Loucy (cell line): ENCODE results near the gene KIAA0825.

ENCODE experiments used
- H2AFZ ChIP-seq: fragments of 200-600 bp; sonication (generic); 2 replicates; pipeline ENCODE4 v1.6.0; 2016; ENCODE audit warnings: antibody characterized with exemption, mild to moderate bottlenecking, low read length, moderate library complexity
- H3F3A ChIP-seq: fragments of 200-600 bp; 2 replicates; pipeline ENCODE4 v1.6.0; 2016; ENCODE audit warnings: antibody characterized with exemption, low read depth, mild to moderate bottlenecking
- H3K27me3 ChIP-seq: fragments of 200-600 bp; sonication (generic); 2 replicates; pipeline ENCODE4 v1.6.1; 2014; ENCODE audit warnings: low read length, mild to moderate bottlenecking; ENCODE audit not compliant: insufficient read depth, poor library complexity, severe bottlenecking
- H3K36me3 ChIP-seq: fragments of 200-600 bp; sonication (generic); 2 replicates; pipeline ENCODE4 v1.6.1; 2016; ENCODE audit warnings: low read length; ENCODE audit not compliant: insufficient read depth
- H3K4me1 ChIP-seq: fragments of 200-600 bp; sonication (generic); 2 replicates; pipeline ENCODE4 v1.5.1; 2014; ENCODE audit warnings: low read length, mild to moderate bottlenecking; ENCODE audit not compliant: insufficient read depth, poor library complexity, severe bottlenecking
- H3K4me2 ChIP-seq: fragments of 200-600 bp; sonication (generic); 2 replicates; pipeline ENCODE4 v1.6.0; 2014; ENCODE audit warnings: antibody characterized with exemption, low read length, low read depth, mild to moderate bottlenecking; ENCODE audit not compliant: poor library complexity, severe bottlenecking
- H3K4me3 ChIP-seq: fragments of 200-600 bp; sonication (generic); 2 replicates; pipeline ENCODE4 v1.5.1; 2014; ENCODE audit warnings: low read length, mild to moderate bottlenecking, mixed read lengths; ENCODE audit not compliant: poor library complexity, severe bottlenecking
- H3K79me2 ChIP-seq: fragments of 200-600 bp; sonication (generic); 2 replicates; pipeline ENCODE4 v1.6.1; 2014; ENCODE audit warnings: low read length; ENCODE audit not compliant: insufficient read depth
- H3K9ac ChIP-seq: fragments of 200-600 bp; sonication (generic); 2 replicates; pipeline ENCODE4 v1.6.0; 2014; ENCODE audit warnings: mild to moderate bottlenecking, low read depth, low read length, moderate library complexity; ENCODE audit not compliant: poor library complexity, severe bottlenecking
- H3K9me2 ChIP-seq: fragments of 200-600 bp; sonication (generic); replicated peaks from 2 replicates; pipeline ENCODE4 v1.6.1; 2016; ENCODE audit warnings: low read depth, low read length, mixed read lengths
- H3K9me3 ChIP-seq: fragments of 200-600 bp; sonication (generic); 2 replicates; pipeline ENCODE4 v1.6.1; 2014; ENCODE audit warnings: mild to moderate bottlenecking, antibody characterized with exemption, low read length, low read depth; ENCODE audit not compliant: insufficient read depth
- H4K20me1 ChIP-seq: fragments of 200-600 bp; sonication (generic); 2 replicates; pipeline ENCODE4 v1.6.0; 2014; ENCODE audit warnings: antibody characterized with exemption, low read length, mild to moderate bottlenecking; ENCODE audit not compliant: insufficient read depth, poor library complexity, severe bottlenecking
- CTCF ChIP-seq: fragments of 200-600 bp; sonication (generic); conservative IDR thresholded peaks from 2 replicates; pipeline ENCODE4 v1.5.1; 2014; ENCODE audit warnings: mild to moderate bottlenecking, antibody characterized with exemption, low read length
- EZH2phosphoT487 ChIP-seq: fragments of 200-600 bp; IDR thresholded peaks from 2 replicates; pipeline ENCODE4 v1.6.1; 2018; ENCODE audit warnings: antibody characterized with exemption, mild to moderate bottlenecking, moderate library complexity, borderline replicate concordance

KIAA0825 gene

GRCh38 chr5:94240993-94241651 lies 377.3 kb downstream of the KIAA0825 start:
- TF ChIP-seq CTCF (no peak), EZH2phosphoT487 (no peak)
- Histone ChIP-seq H3K9ac (no peak overlapping the region), H3K36me3 (no peaks in the 10 kb centered on the region), H3K27me3 (no peaks in the 10 kb centered on the region), H2AFZ (no peak overlapping the region), H3K79me2 (no peaks in the 10 kb centered on the region), H3K9me3 (no peaks in the 10 kb centered on the region; the same call in 1 of the 2 replicates), H3K4me2 (no peak overlapping the region), H4K20me1 (no peaks in the 10 kb centered on the region), H3K9me2 (no peaks in the 10 kb centered on the region), H3K4me3 (no peak overlapping the region), H3K4me1 (peaks cover 35% of the 10 kb centered on the region), H3F3A (peaks cover 5% of the 10 kb centered on the region; the same call in 1 of the 2 replicates)

- Histone ChIP-seq H3K4me2 (no peak overlapping the region), H3K9ac (no peak overlapping the region), H3K9me2 (no peaks in the 10 kb centered on the region), H3K36me3 (no peaks in the 10 kb centered on the region), H3K9me3 (no peaks in the 10 kb centered on the region; the same call in 1 of the 2 replicates), H4K20me1 (no peaks in the 10 kb centered on the region), H3K79me2 (no peaks in the 10 kb centered on the region), H3K4me1 (peaks cover 32% of the 10 kb centered on the region), H3K4me3 (no peak overlapping the region), H3F3A (peaks cover 5% of the 10 kb centered on the region; the same call in 1 of the 2 replicates), H2AFZ (no peak overlapping the region), H3K27me3 (no peaks in the 10 kb centered on the region)
- TF ChIP-seq CTCF (no peak), EZH2phosphoT487 (no peak)
Measured at GRCh38 chr5:94240596-94240992, 377.8 kb downstream of the KIAA0825 start.

- Histone ChIP-seq H3K36me3 (no peaks in the 10 kb centered on the region), H3K79me2 (no peaks in the 10 kb centered on the region), H3K4me3 (no peak overlapping the region), H3K4me1 (peaks cover 28% of the 10 kb centered on the region), H3F3A (peaks cover 4% of the 10 kb centered on the region; the same call in 1 of the 2 replicates), H3K9me3 (no peaks in the 10 kb centered on the region; the same call in 1 of the 2 replicates), H2AFZ (no peak overlapping the region), H4K20me1 (no peaks in the 10 kb centered on the region), H3K4me2 (no peak overlapping the region), H3K9ac (no peak overlapping the region), H3K9me2 (no peaks in the 10 kb centered on the region), H3K27me3 (no peaks in the 10 kb centered on the region)
- no peak for TF ChIP-seq EZH2phosphoT487
- TF ChIP-seq CTCF, result no peak
Measured at GRCh38 chr5:94240134-94240533, 378.3 kb downstream of the KIAA0825 start.
